Right atrium auricular region (tissue), 2 donors: ENCODE data around the gene UPK2. TPM values are rescaled to one million over a fixed set of nuclear protein-coding genes. Genes with fewer than 3 reads are reported as not detected.

Experiments used
- DNase-seq: peaks from one replicate; pipeline ENCODE4 v3.0.0-alpha.2; 2019; ENCODE audit warnings: low spot score
- H3K27ac ChIP-seq, 2 donors: fragments of 200-600 bp; sonication (generic); 1 replicate in 1 of 2; 2 replicates in 1 of 2; pipeline ENCODE4 v1.5.1; 2016 to 2019
- H3K27me3 ChIP-seq, 2 donors: fragments of 200-600 bp; sonication (generic); one replicate each; pipeline versions ENCODE4 v1.5.1 to v1.6.0; 2017 to 2019
- H3K36me3 ChIP-seq: fragments of 200-600 bp; sonication (generic); one replicate; pipeline ENCODE4 v1.5.1; 2016
- H3K4me1 ChIP-seq, 2 donors: fragments of 200-600 bp; sonication (generic); one replicate each; pipeline versions ENCODE4 v1.5.1 to v1.6.0; 2017 to 2019
- H3K4me3 ChIP-seq, 2 donors: fragments of 200-600 bp; sonication (generic); 1 replicate in 1 of 2; 2 replicates in 1 of 2; pipeline ENCODE4 v1.5.1; 2017 to 2019; ENCODE audit warnings: mild to moderate bottlenecking in 1 of 2, moderate library complexity in 1 of 2
- H3K9me3 ChIP-seq, 2 donors: fragments of 200-600 bp; sonication (generic); one replicate each; pipeline ENCODE4 v1.5.1; 2019
- CTCF ChIP-seq, 2 donors: fragments of 200-600 bp; sonication (generic); IDR thresholded peaks; one replicate each; pipeline ENCODE4 v1.5.1; 2019; ENCODE audit warnings: antibody characterized with exemption in 2 of 2
- total RNA-seq, 2 donors: library from RNA; depleted of rRNA; stranded (reverse); fragments of >200 nt; gene quantifications; one replicate each; pipeline ENCODE4 v1.1.0, GENCODE V29; 2016

UPK2 gene
- total RNA-seq, 2 donors from 2014 or later, result not detected

- Histone ChIP-seq H3K36me3 (peaks cover 28% of the 10 kb centered on the region), H3K27me3 (no peaks in the 10 kb centered on the region), H3K27ac (peak overlapping the region; percentile 94 to 98), H3K4me3 (peak overlapping the region; percentile 39 to 43), H3K4me1 (peaks cover 0 to 85% of the 10 kb centered on the region in 2 donors), H3K9me3 (no peaks in the 10 kb centered on the region)
- no peak for TF ChIP-seq CTCF (IDR thresholded peaks at IDR 0.05)
- peak; percentile 88 for DNase-seq
These were observed 45.6 kb upstream of the UPK2 start for GRCh38 chr11:118910309-118911112.

DNA sequence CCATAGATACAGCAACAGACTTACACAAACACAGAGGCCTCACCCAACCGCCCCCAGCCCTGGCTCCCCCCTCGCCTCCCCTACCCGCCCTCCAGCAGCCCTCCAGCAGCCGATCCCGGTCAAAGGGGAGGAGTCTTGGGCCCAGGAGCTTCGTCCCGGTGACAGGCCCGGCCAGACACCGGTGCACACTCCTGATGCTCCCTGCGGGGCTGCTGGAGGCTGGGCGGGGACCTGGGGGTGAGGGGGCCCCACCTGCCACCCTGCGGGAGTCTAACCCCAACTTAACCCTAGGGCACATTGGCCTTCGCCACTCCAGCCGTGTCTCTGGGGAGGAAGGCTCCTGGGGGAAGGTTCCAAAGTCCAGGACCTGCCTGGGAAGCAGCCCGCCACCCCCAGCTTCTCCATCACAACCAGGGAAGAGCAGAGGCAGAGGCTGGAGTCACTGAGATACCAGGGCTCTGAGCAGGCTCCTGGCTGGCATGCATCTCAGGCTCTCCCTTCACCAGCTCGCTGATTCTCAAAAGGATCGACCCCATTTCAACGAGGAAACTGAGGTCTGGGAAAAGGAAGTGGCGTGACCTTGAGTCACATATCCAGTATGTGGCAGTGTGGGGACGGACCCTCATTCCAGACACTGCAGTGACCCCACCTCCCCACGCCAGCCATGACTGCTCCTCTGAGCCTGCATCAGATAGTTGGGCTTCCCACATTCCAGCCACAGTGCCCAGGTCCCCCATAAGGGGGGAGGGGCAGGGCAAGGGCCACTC lies 44.8 kb upstream of the UPK2 start:
- no peak for TF ChIP-seq CTCF (IDR thresholded peaks at IDR 0.05)
- peaks cover 21% of the 10 kb centered on the region for H3K36me3 ChIP-seq
- H3K27ac ChIP-seq, result peak overlapping the region; percentile 94 to 98
- H3K4me3 ChIP-seq, result peak overlapping the region; percentile 39 to 43
- DNase-seq, result no peak
- no peaks in the 10 kb centered on the region for H3K27me3 ChIP-seq
- H3K9me3 ChIP-seq, result no peaks in the 10 kb centered on the region
- peaks cover 0 to 93% of the 10 kb centered on the region in 2 donors for H3K4me1 ChIP-seq

DNA sequence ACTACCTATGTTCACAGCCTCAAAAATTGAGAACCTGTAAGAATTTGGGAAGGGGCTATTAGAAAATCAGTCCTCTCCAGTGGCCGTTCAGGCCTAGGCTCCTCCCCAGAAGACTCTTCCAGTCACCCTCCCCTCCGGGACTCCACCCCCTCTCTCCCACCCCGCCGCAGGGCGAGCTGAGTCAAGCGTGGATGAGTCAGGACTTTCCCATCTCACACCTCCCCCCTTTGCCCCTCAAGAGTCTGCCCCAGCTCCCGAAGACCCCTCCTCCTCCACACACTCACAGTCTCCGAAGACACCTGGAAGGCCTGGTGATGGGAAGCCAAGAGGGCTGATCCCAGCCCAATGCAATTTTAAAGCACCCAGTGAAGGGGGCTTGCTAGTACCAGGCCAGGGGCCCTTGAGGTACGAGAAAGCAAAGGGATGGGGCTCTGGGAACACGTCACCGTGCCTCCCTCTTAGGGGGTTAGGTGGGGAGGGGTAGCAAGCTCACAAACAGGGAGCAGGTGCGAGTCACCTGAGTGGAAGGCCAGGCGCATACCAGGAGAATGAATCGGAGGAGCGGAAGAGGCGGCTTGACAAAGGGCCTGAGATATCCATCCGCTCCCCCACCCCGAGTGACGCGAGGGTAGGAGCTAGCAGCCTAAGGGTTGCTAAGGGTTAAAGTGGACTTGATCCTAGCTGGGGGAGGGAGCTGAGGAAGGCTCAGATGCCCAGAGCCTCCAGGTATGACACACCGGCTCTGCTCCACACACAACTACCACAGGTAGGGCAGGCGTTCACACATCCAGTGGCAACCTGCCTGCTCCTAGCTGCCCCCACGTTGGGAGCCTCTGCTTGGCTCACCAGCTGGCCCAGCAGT lies 44.0 kb upstream of the UPK2 start:
- no peak for TF ChIP-seq CTCF (IDR thresholded peaks at IDR 0.05)
- peaks cover 15% of the 10 kb centered on the region for H3K36me3 ChIP-seq
- H3K4me3 ChIP-seq, result peak overlapping the region; percentile 10 to 43
- peaks cover 0 to 100% of the 10 kb centered on the region in 2 donors for H3K4me1 ChIP-seq
- H3K9me3 ChIP-seq, result no peaks in the 10 kb centered on the region
- peak; percentile 94 for DNase-seq
- H3K27ac ChIP-seq, result peak overlapping the region; percentile 94 to 98
- no peaks in the 10 kb centered on the region for H3K27me3 ChIP-seq

DNA sequence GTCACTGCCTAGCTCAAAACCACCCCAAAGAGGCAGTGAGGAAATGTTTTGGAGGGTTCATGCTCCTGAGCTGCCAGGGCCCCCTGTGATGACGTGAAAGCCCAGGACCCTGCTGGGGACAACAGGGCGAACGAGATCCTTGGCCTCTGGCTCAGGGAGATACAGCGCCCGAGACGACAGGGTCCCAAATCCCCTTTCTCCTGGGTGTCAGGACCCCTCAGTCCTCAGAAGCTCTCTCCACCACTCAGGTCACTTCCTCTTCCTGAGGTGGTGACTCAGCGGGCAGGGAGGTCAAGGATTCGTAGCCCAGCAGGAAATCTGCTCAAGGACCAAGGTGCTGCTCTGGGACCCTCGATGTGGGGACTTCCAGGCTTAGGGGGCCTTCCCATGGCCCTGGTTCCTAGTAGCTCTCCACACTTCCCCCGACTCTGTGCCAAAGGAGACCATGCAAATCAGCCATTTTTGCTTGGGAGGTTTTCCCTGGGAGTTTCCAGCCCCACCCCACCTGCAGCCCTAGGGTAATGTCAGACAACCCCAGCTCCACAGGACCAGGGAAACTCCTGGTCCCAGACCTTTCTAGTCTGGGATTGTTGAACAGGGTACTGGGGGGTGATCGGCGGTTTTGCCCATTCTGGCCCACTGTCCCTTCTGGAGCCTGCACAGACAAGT lies 43.2 kb upstream of the UPK2 start:
- Histone ChIP-seq H3K4me3 (peak overlapping the region in 1 of 2 donors; percentile 43), H3K4me1 (peaks cover 0 to 100% of the 10 kb centered on the region in 2 donors), H3K27me3 (no peaks in the 10 kb centered on the region), H3K9me3 (no peaks in the 10 kb centered on the region), H3K27ac (peak overlapping the region; percentile 94 to 98), H3K36me3 (peaks cover 7% of the 10 kb centered on the region)
- TF ChIP-seq CTCF (IDR thresholded peaks at IDR 0.05), result no peak
- no peak for DNase-seq
